Measurements from ENCODE around the gene ALG14.

The ALG14 gene

DNA sequence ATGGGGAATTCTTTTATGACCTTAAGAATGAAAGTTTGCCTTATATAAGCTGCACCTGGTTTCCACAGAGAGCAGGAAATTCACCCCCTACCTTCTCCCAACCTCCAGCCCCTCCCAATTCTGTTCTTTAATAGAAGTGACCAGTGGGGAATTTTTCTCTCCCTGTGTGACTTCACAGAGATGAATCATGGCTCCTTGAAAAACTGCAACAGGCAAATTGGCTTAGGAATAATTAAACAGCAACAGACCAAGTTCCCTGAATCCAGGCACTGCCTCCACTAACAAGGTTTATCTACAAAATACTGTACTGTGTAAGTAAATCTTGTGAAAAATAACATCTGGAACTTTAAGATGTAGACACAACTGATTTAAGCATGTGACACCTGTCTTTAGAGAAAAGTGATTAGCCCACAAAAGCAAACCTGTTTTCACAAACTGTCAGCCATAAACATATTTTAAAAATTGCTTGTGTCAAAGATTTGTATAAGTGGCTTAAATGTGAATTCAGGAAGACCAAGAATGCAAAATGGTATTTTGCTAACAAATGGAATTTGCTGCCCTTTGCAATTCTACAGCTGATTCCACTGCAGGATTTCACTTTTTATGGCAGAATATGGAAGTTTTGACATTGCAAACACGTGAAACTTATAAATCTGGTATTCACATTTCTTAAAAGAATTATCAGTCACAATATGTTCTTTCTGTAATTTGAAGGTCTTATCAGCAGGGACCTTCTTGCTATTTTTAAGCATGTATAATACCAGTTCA lies 54.0 kb downstream of the ALG14 start:
- no peak overlapping the region for H3K4me3 ChIP-seq (ENCODE audit: low read length)
- no peak for TF ChIP-seq ZNF274 (IDR thresholded peaks at IDR 0.05; ENCODE audit: low read depth, low read length)

DNA sequence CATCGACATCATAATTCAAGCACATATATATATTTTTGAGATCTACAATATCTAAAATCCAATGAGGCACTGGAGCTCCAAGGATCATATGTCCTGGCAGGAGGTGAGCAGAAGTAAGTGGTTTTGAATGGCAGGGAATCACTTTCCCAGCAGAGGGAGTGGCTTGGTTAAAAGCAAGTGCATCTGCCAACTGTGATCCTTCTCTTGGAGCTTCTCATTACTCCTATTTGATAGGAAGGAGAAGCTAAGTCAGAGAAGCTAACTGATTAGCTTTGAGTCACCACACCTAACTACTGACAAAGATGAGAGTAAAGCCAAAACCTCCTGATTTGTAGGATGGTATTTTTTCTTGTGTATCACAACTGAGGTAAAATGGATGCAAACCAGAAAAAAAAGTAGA lies 55.0 kb downstream of the ALG14 start:
- H3K4me3 ChIP-seq (ENCODE audit: low read length), result no peak overlapping the region
- TF ChIP-seq ZNF274 (IDR thresholded peaks at IDR 0.05; ENCODE audit: low read depth, low read length), result no peak

DNA sequence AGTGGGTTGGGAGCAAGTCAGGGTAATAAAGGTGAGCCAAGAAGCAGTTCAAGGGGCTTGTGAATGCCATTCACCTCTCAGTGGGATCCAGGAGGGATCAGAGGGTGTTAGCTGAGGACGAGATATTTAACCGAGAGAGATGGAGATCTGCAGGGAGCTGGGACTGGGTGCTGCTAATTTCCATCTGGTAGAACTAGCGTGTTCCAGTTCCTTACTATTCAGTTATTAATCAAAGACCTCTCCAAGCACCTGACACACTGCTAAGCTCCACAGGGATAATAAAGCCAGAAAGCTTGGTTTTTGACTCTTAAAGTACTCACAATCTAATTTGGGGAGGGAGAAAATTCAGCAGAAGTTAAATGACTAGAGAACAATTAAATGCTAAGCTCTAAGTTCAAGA lies 57.7 kb downstream of the ALG14 start:
- H3K4me3 ChIP-seq (ENCODE audit: low read length), result no peak overlapping the region
- no peak for TF ChIP-seq ZNF274 (IDR thresholded peaks at IDR 0.05; ENCODE audit: low read depth, low read length)

- no peak for TF ChIP-seq ZNF274 (IDR thresholded peaks at IDR 0.05; ENCODE audit: low read depth, low read length)
- H3K4me3 ChIP-seq (ENCODE audit: low read length), result no peak overlapping the region
These were observed 58.7 kb downstream of the ALG14 start for GRCh38 chr1:95013950-95014574.

DNA sequence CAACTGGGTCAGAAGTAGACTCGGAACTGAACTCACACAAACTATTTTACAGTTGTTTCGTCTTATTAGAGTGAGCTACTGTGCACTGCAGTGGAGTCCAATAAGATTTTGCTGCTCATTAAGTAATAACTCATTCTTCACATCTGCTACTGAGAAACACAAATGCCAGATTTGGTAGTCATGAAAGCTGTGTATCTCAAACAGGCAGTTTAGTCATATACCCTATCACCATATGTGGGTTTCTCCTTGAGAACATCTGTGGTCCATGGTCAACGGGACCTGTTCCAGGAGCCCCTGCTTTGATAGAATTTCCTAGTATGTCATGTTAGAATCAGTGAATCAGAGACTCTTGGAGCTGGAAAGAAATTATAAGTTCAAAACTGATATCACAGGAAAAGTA lies 60.4 kb downstream of the ALG14 start:
- H3K4me3 ChIP-seq (ENCODE audit: low read length), result no peak overlapping the region
- no peak for TF ChIP-seq ZNF274 (IDR thresholded peaks at IDR 0.05; ENCODE audit: low read depth, low read length)

DNA sequence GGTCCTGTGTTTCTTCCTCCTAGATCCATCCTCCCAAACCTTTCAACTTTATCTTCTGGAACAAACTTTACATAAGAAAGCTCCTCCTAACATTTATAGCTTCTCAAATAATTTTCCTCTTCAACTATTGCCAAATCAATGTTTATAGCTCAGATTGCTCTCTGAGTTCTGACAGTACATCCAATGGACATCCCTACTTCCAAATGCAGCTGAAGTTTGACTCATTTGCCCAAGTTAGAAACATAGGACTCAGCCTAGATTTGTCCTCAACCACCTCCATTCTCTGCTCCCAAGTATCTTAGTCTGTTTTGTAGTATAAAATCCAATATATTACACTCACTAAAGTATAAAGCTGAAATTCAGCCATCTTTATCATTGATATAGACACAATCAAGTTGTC lies 62.6 kb downstream of the ALG14 start:
- H3K4me3 ChIP-seq (ENCODE audit: low read length), result no peak overlapping the region
- no peak for TF ChIP-seq ZNF274 (IDR thresholded peaks at IDR 0.05; ENCODE audit: low read depth, low read length)

DNA sequence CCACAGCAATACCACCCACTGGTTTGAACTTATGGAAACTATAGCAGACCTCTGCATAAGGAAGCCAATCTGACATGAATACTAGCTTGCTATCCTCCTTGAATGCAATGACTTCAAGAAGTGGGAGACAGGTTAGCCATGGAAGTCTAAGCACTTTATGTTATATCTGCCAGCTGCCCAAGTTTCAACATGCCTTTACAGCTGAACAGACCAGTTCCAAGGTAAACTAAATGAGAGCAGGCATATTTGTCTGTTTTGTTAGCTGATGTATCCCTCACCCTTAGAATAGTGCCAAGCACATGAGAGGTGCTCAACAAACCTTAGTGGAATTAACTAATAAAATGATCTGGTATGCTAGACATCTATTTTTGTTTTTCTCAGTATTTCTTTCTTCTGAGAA lies 65.1 kb downstream of the ALG14 start:
- no peak overlapping the region for H3K4me3 ChIP-seq (ENCODE audit: low read length)
- no peak for TF ChIP-seq ZNF274 (IDR thresholded peaks at IDR 0.05; ENCODE audit: low read depth, low read length)

DNA sequence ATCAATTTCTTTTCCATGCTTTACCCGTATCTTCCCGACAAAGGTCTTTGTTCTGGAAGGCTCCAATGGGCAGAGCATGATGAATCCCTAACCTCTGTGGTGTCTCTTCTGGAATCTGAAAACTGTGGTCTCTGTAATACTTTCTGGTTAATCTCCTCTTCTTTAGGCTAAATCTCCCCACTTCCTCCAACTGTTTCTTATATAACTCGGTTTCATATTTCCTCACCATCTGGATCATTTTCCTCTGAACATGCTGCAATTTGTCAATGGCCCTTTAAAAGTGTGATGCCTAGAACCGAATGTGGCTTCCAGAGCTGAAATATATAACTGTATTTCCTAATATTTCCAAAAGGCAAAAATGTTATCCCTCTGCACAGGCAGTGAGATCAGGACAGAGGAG lies 66.1 kb downstream of the ALG14 start:
- no peak overlapping the region for H3K4me3 ChIP-seq (ENCODE audit: low read length)
- no peak for TF ChIP-seq ZNF274 (IDR thresholded peaks at IDR 0.05; ENCODE audit: low read depth, low read length)

DNA sequence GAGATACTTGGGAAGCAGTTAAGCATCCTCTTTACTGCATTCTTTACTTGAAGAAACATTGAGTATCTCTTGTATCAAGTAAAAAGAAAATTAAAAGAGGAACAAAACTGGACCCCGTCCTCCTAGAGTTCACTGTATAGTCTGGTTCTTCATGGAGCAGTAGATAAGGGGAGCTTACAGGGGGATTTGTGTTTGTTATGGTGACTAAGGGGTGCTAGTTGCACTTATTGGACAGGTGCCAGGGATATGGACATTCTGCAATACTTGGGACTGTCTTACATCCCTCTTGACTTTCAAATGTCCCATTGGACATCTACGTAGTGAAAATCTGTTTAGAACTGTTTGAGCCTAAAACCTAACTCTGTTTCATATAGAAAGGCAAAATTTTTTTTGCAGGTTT lies 67.2 kb downstream of the ALG14 start:
- TF ChIP-seq ZNF274 (IDR thresholded peaks at IDR 0.05; ENCODE audit: low read depth, low read length), result no peak
- H3K4me3 ChIP-seq (ENCODE audit: low read length), result no peak overlapping the region

DNA sequence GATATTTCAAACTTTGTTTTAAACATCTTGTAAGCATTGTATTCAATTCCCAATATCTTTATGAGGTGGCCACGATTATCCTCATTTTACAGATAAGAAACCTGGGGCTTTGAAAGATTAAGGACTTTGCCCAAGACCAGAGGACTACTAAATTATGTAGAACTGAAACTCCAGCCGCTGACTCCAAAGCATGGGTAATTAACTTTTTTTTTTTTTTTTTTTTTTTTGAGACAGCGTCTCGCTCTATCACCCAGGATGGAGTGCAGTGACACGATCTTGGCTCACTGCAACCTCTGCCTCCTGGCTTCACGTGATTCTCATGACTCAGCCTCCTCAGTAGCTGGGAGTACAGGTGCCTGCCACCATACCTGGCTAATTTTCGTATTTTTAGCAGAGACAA lies 68.7 kb downstream of the ALG14 start:
- H3K4me3 ChIP-seq (ENCODE audit: low read length), result no peak overlapping the region
- TF ChIP-seq ZNF274 (IDR thresholded peaks at IDR 0.05; ENCODE audit: low read depth, low read length), result no peak

GRCh38 chr1:95003433-95003738 lies 69.4 kb downstream of the ALG14 start:
- no peak overlapping the region for H3K4me3 ChIP-seq (ENCODE audit: low read length)
- no peak for TF ChIP-seq ZNF274 (IDR thresholded peaks at IDR 0.05; ENCODE audit: low read depth, low read length)

DNA sequence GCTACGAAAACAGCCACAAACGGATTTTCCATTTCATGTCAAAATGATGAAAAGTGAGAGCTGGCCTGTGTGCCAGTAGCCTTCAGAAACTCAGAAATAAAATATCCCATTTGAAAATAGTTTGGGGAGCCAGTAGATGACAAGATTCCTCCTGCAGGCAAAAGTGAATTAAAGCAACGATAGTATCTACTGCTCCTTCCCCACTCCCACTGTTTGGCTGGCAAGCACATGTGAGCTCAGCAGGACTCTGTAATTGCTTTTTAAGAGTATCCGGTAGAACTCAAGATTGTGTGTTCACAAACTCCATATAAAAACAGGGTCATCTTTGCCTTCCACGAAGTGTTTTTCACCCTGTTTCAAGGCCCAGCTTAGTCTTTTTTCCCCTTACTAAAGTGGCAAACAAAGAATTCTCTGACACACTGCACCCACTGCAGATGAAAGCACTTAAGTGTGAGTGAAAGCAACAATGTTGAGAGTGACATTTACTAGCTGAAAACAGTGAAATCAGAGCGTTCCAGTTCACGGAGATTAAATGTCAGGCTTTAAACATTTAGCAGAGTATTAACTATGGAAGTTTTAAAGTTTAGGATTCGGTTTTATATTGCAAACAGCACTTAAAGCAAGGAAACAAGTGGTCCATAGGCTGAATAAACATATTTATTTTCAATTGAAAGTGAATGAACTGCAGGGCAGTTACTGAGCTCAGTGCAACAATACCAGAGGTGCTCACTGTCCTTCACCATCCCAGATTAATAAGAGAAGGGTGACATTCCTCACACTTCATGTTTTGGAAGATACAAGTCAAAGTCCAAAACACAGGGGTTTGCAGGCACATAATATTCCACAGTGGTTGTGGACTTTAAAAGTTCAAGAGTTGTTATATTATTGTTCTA lies 70.0 kb downstream of the ALG14 start:
- no peak overlapping the region for H3K4me3 ChIP-seq (ENCODE audit: low read length)
- no peak for TF ChIP-seq ZNF274 (IDR thresholded peaks at IDR 0.05; ENCODE audit: low read depth, low read length)

- no peak overlapping the region for H3K4me3 ChIP-seq (ENCODE audit: low read length)
- no peak for TF ChIP-seq ZNF274 (IDR thresholded peaks at IDR 0.05; ENCODE audit: low read depth, low read length)
These were observed 70.6 kb downstream of the ALG14 start for GRCh38 chr1:95002164-95002539.

DNA sequence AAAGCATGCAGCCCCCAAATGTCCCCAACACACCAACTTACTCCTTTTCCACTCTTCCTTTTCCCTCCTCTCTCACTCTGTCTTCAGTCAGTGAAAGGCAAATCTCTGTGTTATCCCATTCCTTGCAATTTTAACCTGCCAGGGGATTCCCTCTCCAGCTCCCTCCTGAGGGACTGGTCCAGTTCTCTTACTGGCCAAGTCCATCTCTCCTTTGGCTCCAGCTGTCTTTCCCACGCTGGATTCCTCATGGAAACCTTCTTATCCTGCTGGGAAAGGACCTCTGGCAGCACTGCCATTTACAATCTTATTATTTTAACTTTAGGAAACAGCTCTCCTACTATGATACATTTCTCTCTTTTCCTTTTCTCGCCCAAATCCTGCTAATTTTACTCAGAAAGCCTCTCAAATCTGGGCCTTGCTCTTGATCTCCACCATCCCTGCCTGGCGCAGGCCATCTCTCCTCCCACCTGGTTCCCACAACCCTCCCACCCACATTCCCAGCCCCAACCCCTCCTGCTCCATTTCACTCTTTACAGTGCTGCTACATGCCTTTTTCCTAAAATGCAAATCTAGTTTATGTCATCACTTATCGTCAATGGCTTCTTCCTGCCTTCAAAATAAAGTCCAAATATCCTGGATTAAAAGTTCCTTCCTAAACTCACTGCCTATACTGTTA lies 73.2 kb downstream of the ALG14 start:
- H3K4me3 ChIP-seq (ENCODE audit: low read length), result no peak overlapping the region
- no peak for TF ChIP-seq ZNF274 (IDR thresholded peaks at IDR 0.05; ENCODE audit: low read depth, low read length)
